Tibial nerve (tissue), 3 donors: ENCODE data around the gene NTPCR.

Experiments used
- CTCF ChIP-seq, 5 experiments: fragments of 200-600 bp in 3 of 5; fragments of 450-650 bp in 2 of 5; sonication (generic) in 3 of 5; IDR thresholded peaks; one replicate each; pipeline ENCODE4 v1.5.1; 2016 to 2019; ENCODE audit warnings: antibody characterized with exemption in 5 of 5, mild to moderate bottlenecking in 3 of 5, moderate library complexity in 2 of 5
- POLR2A ChIP-seq, 2 donors: fragments of 450-650 bp; IDR thresholded peaks; one replicate each; pipeline ENCODE4 v1.6.1; 2017; ENCODE audit warnings: antibody characterized with exemption in 2 of 2, mild to moderate bottlenecking in 2 of 2, moderate library complexity in 2 of 2

DNA sequence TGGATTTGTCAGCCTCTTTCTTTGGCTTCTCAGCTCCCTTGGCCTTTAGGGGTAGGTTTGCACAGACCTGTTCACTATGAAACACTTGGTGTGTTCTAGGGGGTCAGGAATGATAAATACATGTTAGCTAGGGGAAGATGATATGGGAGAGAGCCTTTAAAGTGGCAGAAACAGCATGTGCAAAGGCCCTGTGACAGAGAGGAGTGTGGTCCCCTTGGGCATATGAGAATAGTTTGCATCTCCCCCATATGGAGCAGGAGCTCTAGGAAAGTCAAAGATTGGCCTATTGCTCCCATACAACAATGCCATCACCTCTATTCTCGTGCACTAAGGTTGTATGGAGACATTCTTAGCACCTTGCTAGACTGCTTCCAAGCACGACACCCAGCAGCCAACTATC, 10.7 kb upstream of the NTPCR start:
- TF ChIP-seq CTCF (IDR thresholded peaks at IDR 0.05) (no peak), POLR2A (IDR thresholded peaks at IDR 0.05) (no peak)
